ENCODE data around the gene SSC5D. TPM values are rescaled to one million over a fixed set of nuclear protein-coding genes. Genes with fewer than 3 reads are reported as not detected.

The SSC5D gene
- total and polyA plus RNA-seq, 3 donors from 2014 or later = 6.4 to 10.7 (median 6.9) TPM

DNA sequence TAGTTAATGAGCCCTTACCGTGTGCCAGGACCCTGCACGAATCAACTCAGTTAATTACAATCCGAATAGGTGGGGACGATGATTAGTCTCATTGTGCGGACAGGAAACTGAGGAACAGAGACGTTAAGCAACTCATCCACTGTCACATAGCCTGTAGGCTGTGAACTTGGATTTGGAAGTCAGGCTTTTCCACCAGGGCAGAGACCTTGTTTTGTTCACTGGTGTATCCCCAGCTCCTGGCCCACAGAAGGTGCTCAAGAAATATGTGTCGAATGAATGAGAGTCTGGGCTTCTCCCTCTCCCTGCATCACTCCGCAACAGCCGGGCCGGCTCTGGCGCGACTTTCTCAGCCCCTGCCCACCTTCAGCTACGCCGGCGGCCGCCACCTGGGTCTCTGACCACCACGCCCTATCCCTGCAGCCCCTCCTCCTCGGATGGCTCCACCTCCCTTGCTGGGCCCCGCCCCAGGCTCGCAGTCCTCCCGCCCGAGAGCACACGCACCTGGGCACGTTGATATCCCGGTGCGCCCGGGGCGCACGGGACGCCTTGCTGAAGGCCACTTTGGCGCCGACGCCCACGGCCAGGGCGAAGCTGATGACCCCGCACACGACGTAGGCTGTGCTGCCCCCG lies 46.4 kb upstream of the SSC5D start:
- intact Hi-C loops (cut with DNase I; ENCODE audit: low total_unique reads) = no loop called here
- no peak for DNase-seq
- no peaks in the 10 kb centered on the region for H3K4me1 ChIP-seq
- no peak overlapping the region for H3K4me3 ChIP-seq
- no peak for TF ChIP-seq POLR2A (IDR thresholded peaks at IDR 0.05)
- TF ChIP-seq, protein P1, sequence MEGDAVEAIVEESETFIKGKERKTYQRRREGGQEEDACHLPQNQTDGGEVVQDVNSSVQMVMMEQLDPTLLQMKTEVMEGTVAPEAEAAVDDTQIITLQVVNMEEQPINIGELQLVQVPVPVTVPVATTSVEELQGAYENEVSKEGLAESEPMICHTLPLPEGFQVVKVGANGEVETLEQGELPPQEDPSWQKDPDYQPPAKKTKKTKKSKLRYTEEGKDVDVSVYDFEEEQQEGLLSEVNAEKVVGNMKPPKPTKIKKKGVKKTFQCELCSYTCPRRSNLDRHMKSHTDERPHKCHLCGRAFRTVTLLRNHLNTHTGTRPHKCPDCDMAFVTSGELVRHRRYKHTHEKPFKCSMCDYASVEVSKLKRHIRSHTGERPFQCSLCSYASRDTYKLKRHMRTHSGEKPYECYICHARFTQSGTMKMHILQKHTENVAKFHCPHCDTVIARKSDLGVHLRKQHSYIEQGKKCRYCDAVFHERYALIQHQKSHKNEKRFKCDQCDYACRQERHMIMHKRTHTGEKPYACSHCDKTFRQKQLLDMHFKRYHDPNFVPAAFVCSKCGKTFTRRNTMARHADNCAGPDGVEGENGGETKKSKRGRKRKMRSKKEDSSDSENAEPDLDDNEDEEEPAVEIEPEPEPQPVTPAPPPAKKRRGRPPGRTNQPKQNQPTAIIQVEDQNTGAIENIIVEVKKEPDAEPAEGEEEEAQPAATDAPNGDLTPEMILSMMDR (IDR thresholded peaks at IDR 0.05) = no peak
- 1 to 3% methylated on average over 21 to 37 of the region's 39 CpGs for WGBS, 2 donors
- H3K27me3 ChIP-seq = no peaks in the 10 kb centered on the region
- H3K27ac ChIP-seq = no peak overlapping the region
- H3K36me3 ChIP-seq (ENCODE audit: low read depth, missing control alignments) = no peaks in the 10 kb centered on the region
- no peaks in the 10 kb centered on the region for H3K9me3 ChIP-seq

DNA sequence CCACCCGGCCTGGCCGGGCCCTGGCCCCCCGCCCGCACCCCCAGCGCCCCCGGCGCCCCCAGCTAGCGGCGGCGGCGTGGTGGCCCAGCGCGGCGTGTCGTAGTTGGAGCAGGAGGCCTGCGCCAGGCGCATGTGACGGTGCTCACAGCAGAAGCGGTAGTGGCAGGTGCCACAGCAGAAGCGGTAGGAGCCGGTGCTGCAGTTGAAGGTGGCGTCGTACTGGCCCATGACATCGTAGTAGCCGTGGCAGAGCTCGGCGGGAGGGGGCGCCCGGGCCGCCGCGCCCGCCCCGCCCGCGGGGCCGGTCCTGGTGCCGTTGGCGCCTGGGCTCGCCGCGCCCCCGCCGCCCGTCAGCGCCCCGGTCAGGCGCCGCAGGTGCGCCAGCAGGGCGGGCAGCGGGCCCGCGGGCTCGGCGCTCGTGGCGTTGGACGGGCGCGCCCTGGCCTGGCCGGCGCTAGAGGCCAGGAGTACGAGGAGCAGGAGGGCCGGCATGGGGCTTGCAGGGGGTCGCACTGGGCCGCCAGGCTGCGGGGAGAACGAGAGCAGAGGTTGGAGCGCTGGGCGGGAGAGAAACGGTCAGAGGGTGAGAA lies 45.8 kb upstream of the SSC5D start:
- Histone ChIP-seq H3K4me1 (no peaks in the 10 kb centered on the region), H3K27me3 (no peaks in the 10 kb centered on the region), H3K9me3 (no peaks in the 10 kb centered on the region), H3K4me3 (no peak overlapping the region), H3K27ac (no peak overlapping the region), H3K36me3 (ENCODE audit: low read depth, missing control alignments) (no peaks in the 10 kb centered on the region)
- intact Hi-C loops (cut with DNase I; ENCODE audit: low total_unique reads) = no loop called here
- 0 to 1% methylated on average over 2 to 58 of the region's 72 CpGs for WGBS, 2 donors
- TF ChIP-seq POLR2A (IDR thresholded peaks at IDR 0.05) = no peak
- TF ChIP-seq, protein P1 (IDR thresholded peaks at IDR 0.05) = no peak
- no peak for DNase-seq

DNA sequence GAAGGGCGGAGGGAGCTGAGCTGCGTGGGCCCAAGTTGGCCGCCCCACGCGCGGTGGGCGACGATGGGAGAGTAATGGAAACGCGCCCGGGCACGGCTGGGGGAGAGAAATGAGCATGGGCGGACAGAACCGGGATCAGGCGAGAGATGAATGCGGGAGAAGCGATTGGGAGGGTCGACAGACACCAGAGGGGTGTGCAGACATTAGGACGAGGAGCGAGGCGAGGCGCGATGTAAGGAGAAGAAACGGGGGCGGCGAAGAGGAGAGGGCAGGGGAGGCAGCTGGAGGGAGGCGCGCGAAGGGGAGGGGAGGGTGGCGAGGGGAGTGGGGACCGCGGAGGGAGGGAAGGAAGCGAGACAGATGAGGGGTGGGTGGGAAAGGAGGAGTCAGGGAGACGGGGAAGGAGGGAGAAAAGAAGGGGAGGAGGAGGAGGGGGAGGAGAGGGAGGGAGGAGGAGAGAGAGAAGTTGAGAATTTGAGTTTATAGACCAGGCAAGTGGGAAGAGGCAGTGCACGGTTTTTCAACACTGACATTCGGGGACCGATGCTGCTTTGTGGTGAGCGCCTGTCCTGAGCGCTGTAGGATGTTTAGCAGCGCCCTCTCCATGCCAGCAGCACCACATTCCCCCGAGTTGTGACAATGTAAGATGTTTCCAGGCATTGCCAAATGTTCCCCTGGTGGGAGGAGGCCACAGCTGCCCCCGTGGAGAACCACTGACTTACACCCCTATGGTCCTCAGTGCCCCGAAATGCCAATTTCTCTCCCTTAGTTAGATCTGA lies 45.0 kb upstream of the SSC5D start, which contains the start of gene SHISA7:
Gene SHISA7, minus strand, starts transcription at position 256 of the 779 bp plus-strand sequence. CDS start 437 bp downstream, outside the sequence.
- intact Hi-C loops (cut with DNase I; ENCODE audit: low total_unique reads) = no loop called here
- DNase-seq = no peak
- no peak within 1 kb of the TSS for H3K4me3 ChIP-seq
- H3K27me3 ChIP-seq = no peaks in the 10 kb centered on the region
- WGBS, 2 donors = 1 to 2% methylated on average over 43 of the region's 43 CpGs
- TF ChIP-seq, protein P1 (IDR thresholded peaks at IDR 0.05) = no peak
- TF ChIP-seq POLR2A (IDR thresholded peaks at IDR 0.05) = no peak
- no peaks in the 10 kb centered on the region for H3K36me3 ChIP-seq (ENCODE audit: low read depth, missing control alignments)
- no peak within 1 kb of the TSS for H3K27ac ChIP-seq
- no peaks in the 10 kb centered on the region for H3K4me1 ChIP-seq
- no peaks in the 10 kb centered on the region for H3K9me3 ChIP-seq

DNA sequence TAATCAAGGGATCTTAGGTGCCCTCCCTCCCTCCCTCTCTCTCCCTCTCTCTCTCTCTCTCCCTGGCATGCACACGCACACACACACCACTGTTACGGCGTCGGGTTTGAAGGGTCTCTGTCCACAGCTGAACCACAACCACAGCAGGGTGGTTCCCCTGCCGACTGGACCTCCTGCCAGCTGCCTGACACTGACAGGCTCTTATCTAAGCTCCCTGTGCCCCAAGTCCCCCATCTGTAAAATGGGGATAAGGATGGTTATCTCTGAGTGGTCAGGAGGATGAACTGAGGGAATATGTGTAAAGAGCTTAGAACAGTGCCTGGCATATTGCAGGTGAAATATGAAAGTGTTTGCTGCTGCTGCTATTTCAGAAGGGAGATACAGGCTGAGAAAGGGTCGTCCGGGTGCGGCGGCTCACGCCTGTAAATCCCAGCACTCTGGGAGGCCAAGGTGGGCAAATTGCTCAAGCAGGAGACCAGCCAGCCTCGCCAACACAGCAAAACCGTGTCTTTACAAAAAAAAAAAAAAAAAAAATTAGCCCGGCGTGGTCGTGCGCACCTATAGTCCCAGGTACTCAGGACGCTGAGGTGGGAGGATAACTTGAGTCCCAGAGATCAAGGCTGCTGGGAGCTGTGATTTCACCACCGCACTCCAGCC lies 44.3 kb upstream of the SSC5D start:
- WGBS, 2 donors = 20 to 22% methylated on average over 18 of the region's 18 CpGs
- no peaks in the 10 kb centered on the region for H3K9me3 ChIP-seq
- DNase-seq = no peak
- H3K36me3 ChIP-seq (ENCODE audit: low read depth, missing control alignments) = no peaks in the 10 kb centered on the region
- no peak overlapping the region for H3K27ac ChIP-seq
- H3K4me1 ChIP-seq = no peaks in the 10 kb centered on the region
- intact Hi-C loops (cut with DNase I; ENCODE audit: low total_unique reads) = no loop called here
- TF ChIP-seq, protein P1 (IDR thresholded peaks at IDR 0.05) = no peak
- TF ChIP-seq POLR2A (IDR thresholded peaks at IDR 0.05) = no peak
- no peaks in the 10 kb centered on the region for H3K27me3 ChIP-seq
- no peak overlapping the region for H3K4me3 ChIP-seq
